GM23338 (cell line): Measurements from ENCODE around the gene PPFIA2.

Experiments
- CREB1 ChIP-seq: fragments of 250-450 bp; sonication (Bioruptor Pico); IDR thresholded peaks from 2 replicates; pipeline ENCODE4 v1.5.0; 2020; ENCODE audit warnings: low read depth, mild to moderate bottlenecking, moderate library complexity
- CTCF ChIP-seq, 2 experiments: fragments of 200-600 bp in 1 of 2; sonication (generic) in 1 of 2; conservative IDR thresholded peaks; 2 replicates each; pipeline versions ENCODE4 v1.5.1 to v1.6.1; 2016 to 2017; ENCODE audit warnings: antibody characterized with exemption in 2 of 2, low read depth in 2 of 2, mild to moderate bottlenecking in 2 of 2, moderate library complexity in 1 of 2
- EZH2 ChIP-seq: fragments of 200-600 bp; sonication (generic); IDR thresholded peaks from one replicate; pipeline ENCODE4 v1.8.0; 2017; ENCODE audit warnings: antibody characterized with exemption, mild to moderate bottlenecking, low read depth; ENCODE audit not compliant: unreplicated experiment
- EZH2phosphoT487 ChIP-seq: fragments of 200-600 bp; sonication (generic); IDR thresholded peaks from one replicate; pipeline ENCODE4 v1.8.1; 2018; ENCODE audit warnings: antibody characterized with exemption; ENCODE audit not compliant: unreplicated experiment
- JUNB ChIP-seq: IDR thresholded peaks from one replicate; pipeline ENCODE4 v1.6.1; 2016; ENCODE audit warnings: antibody characterized with exemption; ENCODE audit not compliant: unreplicated experiment
- POLR2AphosphoS5 ChIP-seq: IDR thresholded peaks from 2 replicates; pipeline ENCODE4 v1.6.1; 2016; ENCODE audit warnings: antibody characterized with exemption, low read depth
- REST ChIP-seq: IDR thresholded peaks from one replicate; pipeline ENCODE4 v1.6.1; 2018; ENCODE audit warnings: antibody characterized with exemption; ENCODE audit not compliant: unreplicated experiment
- ZNF331 ChIP-seq: fragments of 250-450 bp; sonication (Bioruptor Pico); IDR thresholded peaks from 2 replicates; pipeline ENCODE4 v1.5.0; 2020; ENCODE audit warnings: low read depth, mild to moderate bottlenecking, moderate library complexity

GRCh38 chr12:81212996-81213696, 546.0 kb downstream of the PPFIA2 start:
- TF ChIP-seq ZNF331 (CRISPR knock-in tag): no peak
- no peak for TF ChIP-seq CTCF (conservative IDR thresholded peaks at IDR 0.05; ENCODE audit: low read depth in 2 of 2)
- TF ChIP-seq POLR2AphosphoS5: no peak
- no peak for TF ChIP-seq EZH2
- TF ChIP-seq EZH2phosphoT487: no peak
- no peak for TF ChIP-seq REST
- no peak for TF ChIP-seq JUNB
- no peak for TF ChIP-seq CREB1 (CRISPR knock-in tag)
